KOPT-K1 (cell line): ENCODE data around the gene NUP188.

Experiments used
- H3K27ac ChIP-seq: fragments of 200-600 bp; sonication (generic); 2 replicates; pipeline ENCODE4 v1.5.1; 2016; ENCODE audit warnings: antibody characterized with exemption, mild to moderate bottlenecking, low read depth, low read length; ENCODE audit not compliant: poor library complexity, severe bottlenecking
- H3K36me3 ChIP-seq: fragments of 200-600 bp; sonication (generic); 2 replicates; pipeline ENCODE4 v1.5.1; 2017; ENCODE audit warnings: antibody characterized with exemption, mild to moderate bottlenecking, low read length, moderate library complexity; ENCODE audit not compliant: insufficient read depth
- H3K9me3 ChIP-seq: fragments of 200-600 bp; sonication (generic); 2 replicates; pipeline ENCODE4 v1.5.1; 2017; ENCODE audit warnings: antibody characterized with exemption, low read length, mild to moderate bottlenecking; ENCODE audit not compliant: insufficient read depth, poor library complexity, severe bottlenecking

Gene NUP188

DNA sequence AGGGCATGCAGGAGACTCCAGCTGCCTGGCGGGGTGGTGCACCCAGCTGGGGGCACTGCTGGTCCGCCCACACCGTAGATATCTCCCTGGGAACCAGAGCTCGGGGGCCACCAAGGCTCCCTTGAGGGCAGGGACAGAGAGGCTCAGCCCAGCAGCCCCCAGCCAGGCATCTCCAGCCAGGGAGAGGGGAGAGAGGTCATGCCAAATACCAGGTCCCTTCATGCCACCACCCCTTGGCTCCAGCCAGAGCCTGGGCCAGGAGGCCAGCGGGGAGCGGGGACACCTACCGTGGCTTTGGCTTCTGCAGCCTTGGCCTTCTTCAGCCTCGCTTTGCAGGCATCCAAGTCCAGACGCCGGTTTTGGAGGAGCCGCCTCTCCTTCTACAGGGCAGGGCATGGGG, 66.6 kb downstream of the NUP188 start:
- H3K27ac ChIP-seq = no peak overlapping the region
- H3K9me3 ChIP-seq = no peaks in the 10 kb centered on the region
- H3K36me3 ChIP-seq = peaks cover 74% of the 10 kb centered on the region

DNA sequence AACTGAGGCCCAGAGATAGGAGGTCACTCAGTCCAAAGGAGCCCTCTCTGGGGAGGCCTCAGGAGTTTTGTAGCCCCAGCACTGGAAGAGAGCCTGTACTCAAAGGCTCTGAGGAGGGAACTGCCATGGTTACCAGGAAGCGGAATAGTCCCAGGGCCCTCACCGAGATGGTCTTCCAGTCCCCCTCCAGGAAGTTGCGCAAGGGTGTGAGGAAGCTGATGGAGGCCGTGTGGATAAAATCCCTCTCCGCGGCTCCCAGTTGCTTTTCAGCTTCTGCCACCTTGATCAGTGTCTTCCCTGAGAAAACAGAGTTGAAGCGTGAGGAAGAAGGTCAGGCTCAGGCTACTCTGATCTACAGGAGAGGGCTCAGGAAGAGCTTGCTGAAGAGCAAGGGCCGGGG, 67.1 kb downstream of the NUP188 start:
- Histone ChIP-seq H3K36me3 (peaks cover 74% of the 10 kb centered on the region), H3K27ac (no peak overlapping the region), H3K9me3 (no peaks in the 10 kb centered on the region)

- Histone ChIP-seq H3K9me3 (no peaks in the 10 kb centered on the region), H3K27ac (no peak overlapping the region)
Observed at GRCh38 chr9:129021091-129021490, 73.6 kb downstream of the NUP188 start.

DNA sequence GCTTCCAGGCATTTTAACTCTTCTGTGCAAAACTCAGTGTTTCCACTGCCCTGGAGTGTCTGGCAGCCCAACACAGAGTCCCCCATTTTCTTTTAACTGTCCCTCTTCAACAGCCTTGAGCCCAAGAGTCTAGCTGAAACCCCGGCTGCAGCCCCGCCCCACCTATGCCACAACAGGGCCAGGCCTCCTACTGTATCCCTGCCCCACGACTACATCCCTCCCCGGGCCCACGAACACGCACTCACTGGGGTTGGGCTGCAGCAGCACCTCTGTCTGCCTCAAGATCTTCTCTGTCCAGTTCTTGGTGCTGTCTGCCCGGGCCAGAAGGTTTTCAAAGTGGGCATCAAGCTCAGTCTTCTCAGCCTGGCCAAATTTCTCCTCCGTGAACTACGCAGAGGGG, 74.5 kb downstream of the NUP188 start:
- H3K27ac ChIP-seq = no peak overlapping the region

More at GRCh38 chr9:129021091-129021490, 73.6 kb downstream of the NUP188 start:
- H3K36me3 ChIP-seq = peaks cover 31% of the 10 kb centered on the region

DNA sequence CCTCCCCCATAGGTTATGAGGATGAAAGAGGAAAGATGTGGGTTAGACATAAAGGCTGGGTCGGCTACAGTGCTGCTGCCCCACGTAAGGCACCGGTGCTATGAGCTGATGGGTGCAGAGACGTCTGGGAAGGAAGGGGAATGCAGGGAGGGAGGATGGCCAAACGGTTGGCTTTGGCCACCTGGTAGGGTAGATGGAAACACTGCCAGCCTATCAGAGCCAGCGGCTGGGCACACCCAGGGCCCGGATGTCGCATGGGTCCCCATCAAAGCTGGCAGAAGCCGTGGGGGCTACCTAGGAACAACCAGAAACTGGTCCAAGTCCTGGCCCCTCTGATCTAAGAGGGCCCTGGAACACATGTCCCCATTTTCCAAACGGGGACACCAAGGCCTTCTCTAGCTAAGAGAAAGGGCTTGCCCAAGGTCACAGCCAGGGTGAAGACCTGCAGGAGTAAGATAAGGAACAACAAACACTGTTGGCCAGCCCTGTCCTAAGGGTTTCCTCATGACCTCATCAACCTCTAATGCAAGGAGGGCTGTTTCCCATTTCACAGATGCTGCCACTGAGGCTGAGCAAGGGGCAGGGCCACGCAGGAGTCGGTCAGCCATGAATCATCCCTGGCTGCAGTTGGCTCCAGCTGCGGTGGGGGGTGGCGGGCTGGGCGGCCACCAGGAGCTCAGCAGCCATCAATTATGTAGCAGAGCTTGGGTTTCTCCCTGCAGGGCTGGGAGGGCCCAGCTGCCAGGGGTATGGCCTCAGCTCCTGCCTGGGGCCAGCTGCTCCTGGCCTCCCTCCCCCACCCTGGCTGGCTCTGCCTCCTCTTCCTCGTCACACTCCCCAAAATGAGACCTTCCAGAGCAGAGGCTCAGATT, 75.8 kb downstream of the NUP188 start:
- Histone ChIP-seq H3K36me3 (peaks cover 23% of the 10 kb centered on the region; the same call in 1 of the 2 replicates), H3K9me3 (no peaks in the 10 kb centered on the region), H3K27ac (no peak overlapping the region)

More for the DNA sequence above, 74.5 kb downstream of the NUP188 start:
- Histone ChIP-seq H3K9me3 (no peaks in the 10 kb centered on the region), H3K36me3 (peaks cover 31% of the 10 kb centered on the region)

DNA sequence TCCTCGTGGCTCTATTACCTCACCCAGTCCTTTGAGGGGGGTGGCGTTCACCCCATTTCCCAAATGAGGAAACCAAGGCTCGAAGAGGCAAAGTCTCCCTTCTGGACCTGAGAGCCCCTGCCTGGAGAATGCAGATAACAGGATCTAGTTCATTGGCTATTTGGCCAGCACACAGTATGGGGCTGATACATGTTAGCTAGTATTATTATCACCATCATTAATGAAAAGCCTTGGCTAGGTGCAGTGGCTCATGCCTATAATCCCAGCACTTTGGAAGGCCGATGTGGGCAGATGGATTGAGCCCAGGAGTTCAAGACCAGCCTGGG, 76.4 kb downstream of the NUP188 start:
- no peaks in the 10 kb centered on the region for H3K9me3 ChIP-seq
- H3K27ac ChIP-seq = no peak overlapping the region
- peaks cover 21% of the 10 kb centered on the region; the same call in 1 of the 2 replicates for H3K36me3 ChIP-seq

GRCh38 chr9:129026442-129027223, 79.1 kb downstream of the NUP188 start:
- Histone ChIP-seq H3K27ac (peak overlapping the region; percentile 71), H3K9me3 (no peaks in the 10 kb centered on the region), H3K36me3 (peaks cover 4% of the 10 kb centered on the region; the same call in 1 of the 2 replicates)

GRCh38 chr9:129027224-129027684, 79.8 kb downstream of the NUP188 start:
- H3K36me3 ChIP-seq = peaks cover 4% of the 10 kb centered on the region; the same call in 1 of the 2 replicates
- peak overlapping the region; percentile 71 for H3K27ac ChIP-seq
- H3K9me3 ChIP-seq = no peaks in the 10 kb centered on the region

DNA sequence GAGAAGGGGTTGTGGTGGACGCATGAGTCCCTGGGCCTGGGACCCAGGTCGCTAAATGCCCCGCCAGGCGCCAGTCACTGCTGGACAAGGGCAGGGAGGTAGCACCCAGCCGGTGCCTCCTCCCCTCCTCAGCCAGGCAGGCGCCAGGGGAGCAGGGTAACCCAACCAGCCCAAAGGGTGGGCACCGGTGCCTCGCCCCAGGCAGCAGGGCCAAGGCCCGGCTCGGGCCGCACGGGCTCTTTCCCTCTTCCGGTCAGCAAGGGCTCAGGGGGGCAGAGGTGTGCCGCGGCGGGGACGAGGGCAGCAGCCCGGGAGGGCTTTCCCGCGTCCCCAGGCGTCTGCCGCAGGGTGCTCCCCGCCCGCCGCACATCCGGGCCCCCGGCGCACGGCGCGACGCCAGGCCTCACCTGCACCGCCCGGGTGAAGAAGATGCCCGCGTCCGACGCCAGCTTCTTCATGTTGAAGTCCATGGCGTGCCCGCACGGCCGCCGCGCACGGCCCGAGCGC, 80.2 kb downstream of the NUP188 start:
- Histone ChIP-seq H3K27ac (peak overlapping the region; percentile 71), H3K36me3 (peaks cover under 1% of the 10 kb centered on the region; the same call in 1 of the 2 replicates), H3K9me3 (no peaks in the 10 kb centered on the region)

GRCh38 chr9:129028192-129028966, 80.9 kb downstream of the NUP188 start, which contains the start of gene SH3GLB2:
SH3GLB2 (minus strand) TSS chr9:129028331; CDS start chr9:129028154, 177 bp downstream.
- H3K27ac ChIP-seq = peak within 1 kb of the TSS; percentile 71
- no peaks in the 10 kb centered on the region for H3K9me3 ChIP-seq
- H3K36me3 ChIP-seq = no peaks in the 10 kb centered on the region

DNA sequence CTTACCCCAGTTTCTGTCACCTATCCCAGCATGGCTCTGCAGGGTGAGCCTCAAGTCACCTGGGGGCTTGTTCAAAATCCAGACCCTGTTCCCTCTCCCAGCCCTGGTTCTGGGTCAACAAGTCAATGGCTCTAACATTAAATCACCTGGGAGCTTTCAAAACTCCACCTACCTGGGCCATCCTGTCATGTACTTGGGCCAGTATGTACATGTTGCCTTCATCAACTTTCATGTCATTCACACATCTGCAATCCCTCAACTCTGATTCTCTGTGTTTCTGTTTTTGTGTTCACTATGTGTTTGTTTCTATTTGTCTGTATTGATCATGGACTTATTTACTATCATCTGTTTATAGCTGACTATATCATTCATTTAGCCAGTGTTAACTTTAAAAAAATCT, 82.7 kb downstream of the NUP188 start:
- no peak overlapping the region for H3K27ac ChIP-seq
- H3K36me3 ChIP-seq = no peaks in the 10 kb centered on the region
- H3K9me3 ChIP-seq = no peaks in the 10 kb centered on the region

DNA sequence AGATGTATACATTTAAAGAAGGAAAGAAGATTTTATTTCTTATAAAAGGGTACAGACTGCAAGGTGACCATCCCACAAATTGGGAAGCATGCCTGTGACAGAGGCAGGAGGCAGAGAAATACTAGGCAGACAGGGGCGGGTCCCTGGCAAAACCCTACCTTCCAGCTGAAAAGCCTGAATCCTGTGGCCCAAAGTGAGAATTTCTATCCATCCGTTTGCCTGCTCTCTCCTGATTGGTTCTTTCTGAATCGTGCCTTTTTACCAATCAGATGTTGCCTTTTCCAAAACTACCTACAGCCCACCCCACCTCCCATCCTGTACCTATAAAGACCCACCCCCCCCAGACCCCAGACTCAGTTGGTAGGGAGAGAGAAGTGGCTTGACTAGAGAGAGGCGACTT, 84.0 kb downstream of the NUP188 start:
- Histone ChIP-seq H3K27ac (no peak overlapping the region), H3K9me3 (no peaks in the 10 kb centered on the region), H3K36me3 (no peaks in the 10 kb centered on the region)

DNA sequence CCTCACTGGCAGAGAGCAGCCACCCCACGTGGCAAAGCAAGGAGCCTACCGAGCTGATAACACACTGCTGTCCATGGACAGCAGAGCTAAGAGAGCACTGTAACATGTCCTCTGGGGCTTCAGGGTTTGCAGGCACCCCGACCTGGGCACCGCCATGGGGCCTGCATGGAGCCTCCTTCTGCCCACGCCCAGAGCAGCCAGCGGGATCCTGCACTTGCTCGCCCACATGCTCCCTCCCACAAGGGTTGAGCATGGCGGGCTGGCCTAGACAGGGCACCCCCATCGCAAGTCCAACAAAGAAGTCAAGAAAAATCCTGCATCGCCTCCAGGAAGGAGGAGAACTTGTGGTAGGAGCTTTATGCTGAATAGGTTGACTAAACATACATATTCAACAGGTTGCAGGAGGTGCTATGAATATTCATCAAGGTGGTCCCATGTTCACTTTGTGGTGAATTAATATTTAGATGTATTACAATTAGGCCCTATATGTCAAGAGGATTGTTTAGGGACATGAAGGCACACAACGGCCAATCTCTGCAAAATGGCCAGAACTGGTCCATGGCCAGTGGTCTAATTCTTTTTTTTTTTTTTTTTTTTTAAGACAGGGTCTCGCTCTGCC, 85.2 kb downstream of the NUP188 start:
- Histone ChIP-seq H3K27ac (no peak overlapping the region), H3K9me3 (no peaks in the 10 kb centered on the region), H3K36me3 (no peaks in the 10 kb centered on the region)

GRCh38 chr9:129033216-129033615, 85.7 kb downstream of the NUP188 start:
- Histone ChIP-seq H3K9me3 (no peaks in the 10 kb centered on the region), H3K27ac (no peak overlapping the region), H3K36me3 (no peaks in the 10 kb centered on the region)
